T-helper 17 cell (primary cell): ENCODE results near the gene TMEM169. TPM values are rescaled to one million over a fixed set of nuclear protein-coding genes. Genes with fewer than 3 reads are reported as not detected.
A peak's percentile ranks its signal among the peaks of the same experiment; 100 is the strongest.

Experiments used
- ATAC-seq: fragments of 150-1000 bp; cut with Tn5 transposase; 2 replicates; pipeline ENCODE4 v1.10.0; 2021; ENCODE audit warnings: mild to moderate bottlenecking, moderate library complexity
- DNase-seq, 3 donors: peaks; one replicate each; pipeline versions ENCODE4 v3.0.0 to v3.0.0-alpha.2; 2020 to 2021
- H3K9me3 ChIP-seq: one replicate; pipeline ENCODE4 v1.7.0; 2013; ENCODE audit warnings: low read length, mild to moderate bottlenecking; ENCODE audit not compliant: control insufficient read depth, poor library complexity, severe bottlenecking
- H3K27ac Mint-ChIP-seq: one replicate; pipeline ENCODE4 v1.8.0; 2022; ENCODE audit warnings: mild to moderate bottlenecking, moderate library complexity, mixed read lengths
- H3K27me3 Mint-ChIP-seq: one replicate; pipeline ENCODE4 v1.8.0; 2022; ENCODE audit warnings: mixed read lengths
- H3K36me3 Mint-ChIP-seq: one replicate; pipeline ENCODE4 v1.8.0; 2022; ENCODE audit warnings: low read depth, mixed read lengths
- H3K4me1 Mint-ChIP-seq: one replicate; pipeline ENCODE4 v1.8.0; 2022; ENCODE audit warnings: mild to moderate bottlenecking, mixed read lengths
- H3K4me3 Mint-ChIP-seq: one replicate; pipeline ENCODE4 v1.8.0; 2022; ENCODE audit warnings: mild to moderate bottlenecking, moderate library complexity, mixed read lengths
- total RNA-seq, 4 donors: library from RNA in 2 of 4; stranded (reverse) in 2 of 4; gene quantifications; one replicate each; pipeline ENCODE4 v1.2.3 and lab custom pipeline; 2022 to 2026

TMEM169 gene, protein sequence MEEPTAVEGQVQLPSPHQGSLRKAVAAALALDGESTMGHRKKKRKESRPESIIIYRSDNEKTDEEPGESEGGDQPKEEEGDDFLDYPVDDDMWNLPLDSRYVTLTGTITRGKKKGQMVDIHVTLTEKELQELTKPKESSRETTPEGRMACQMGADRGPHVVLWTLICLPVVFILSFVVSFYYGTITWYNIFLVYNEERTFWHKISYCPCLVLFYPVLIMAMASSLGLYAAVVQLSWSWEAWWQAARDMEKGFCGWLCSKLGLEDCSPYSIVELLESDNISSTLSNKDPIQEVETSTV
- total RNA-seq: 1 to 10 TPM; 1.6 to 2.2 TPM
- 2.4 to 4.2 reads per million in 2 donors for total RNA-seq (lab: John Stamatoyannopoulos, UW)

GRCh38 chr2:216081487-216082116, at the start of gene TMEM169, which contains the start of gene PECR:
TMEM169 (plus strand) TSS chr2:216081919; CDS start chr2:216095964, 14,045 bp downstream.
PECR (minus strand) TSS chr2:216081809; CDS start chr2:216081741, 68 bp downstream.
- H3K4me3 Mint-ChIP-seq: peak within 1 kb of the TSS; percentile 99
- ATAC-seq (peak; percentile 90), DNase-seq (peak; percentile 44 to 72 (median 68))
- peaks cover 34% of the 10 kb centered on the region for H3K4me1 Mint-ChIP-seq
- no peaks in the 10 kb centered on the region for H3K9me3 ChIP-seq
- H3K27me3 Mint-ChIP-seq: no peaks in the 10 kb centered on the region
- H3K36me3 Mint-ChIP-seq: peaks cover 2% of the 10 kb centered on the region
- H3K27ac Mint-ChIP-seq: peak within 1 kb of the TSS; percentile 98

GRCh38 chr2:216031960-216032689, 49.6 kb upstream of the TMEM169 start:
- DNase-seq (no peak), ATAC-seq (no peak)
- Mint-ChIP-seq H3K27ac (peak overlapping the region; percentile 65), H3K4me3 (no peak overlapping the region), H3K27me3 (no peaks in the 10 kb centered on the region), H3K4me1 (peaks cover 12% of the 10 kb centered on the region), H3K36me3 (no peaks in the 10 kb centered on the region)
- no peaks in the 10 kb centered on the region for H3K9me3 ChIP-seq

DNA sequence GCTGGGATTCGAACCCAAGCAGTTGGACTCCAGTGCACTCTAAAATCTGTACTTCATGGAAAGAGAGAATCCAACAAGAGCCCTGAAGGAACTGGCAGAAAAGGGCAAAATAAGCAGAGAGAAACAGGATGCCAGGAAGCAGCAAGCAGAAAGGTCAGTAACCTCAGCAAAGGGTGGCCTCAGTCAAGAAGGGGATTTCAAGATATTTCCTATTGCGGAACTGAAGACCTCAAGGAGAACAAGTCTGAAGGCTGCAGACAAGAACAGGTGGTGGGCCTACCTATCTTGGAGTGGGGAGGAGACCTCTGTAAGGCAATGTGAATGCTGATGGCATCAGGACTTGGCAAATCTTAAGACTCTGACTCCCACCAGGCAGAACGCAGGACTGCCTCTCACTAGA, 48.3 kb upstream of the TMEM169 start:
- DNase-seq: no peak
- no peak for ATAC-seq
- Mint-ChIP-seq H3K27ac (no peak overlapping the region), H3K4me1 (peaks cover 12% of the 10 kb centered on the region), H3K27me3 (no peaks in the 10 kb centered on the region), H3K36me3 (no peaks in the 10 kb centered on the region), H3K4me3 (no peak overlapping the region)
- no peaks in the 10 kb centered on the region for H3K9me3 ChIP-seq

GRCh38 chr2:216034065-216034464, 47.7 kb upstream of the TMEM169 start:
- H3K27ac Mint-ChIP-seq: no peak overlapping the region

GRCh38 chr2:216039918-216040317, 41.8 kb upstream of the TMEM169 start:
- peaks cover 9% of the 10 kb centered on the region for H3K36me3 Mint-ChIP-seq
- H3K9me3 ChIP-seq: no peaks in the 10 kb centered on the region
- H3K27ac Mint-ChIP-seq: no peak overlapping the region
- H3K4me3 Mint-ChIP-seq: no peak overlapping the region
- no peaks in the 10 kb centered on the region for H3K27me3 Mint-ChIP-seq
- DNase-seq: no peak
- no peak for ATAC-seq
- H3K4me1 Mint-ChIP-seq: peaks cover 10% of the 10 kb centered on the region

More at GRCh38 chr2:216034065-216034464, 47.7 kb upstream of the TMEM169 start:
- Mint-ChIP-seq H3K4me3 (no peak overlapping the region), H3K4me1 (peaks cover 12% of the 10 kb centered on the region), H3K36me3 (no peaks in the 10 kb centered on the region), H3K27me3 (no peaks in the 10 kb centered on the region)
- no peaks in the 10 kb centered on the region for H3K9me3 ChIP-seq
- peak; percentile 90 for ATAC-seq
- peak; percentile 45 to 76 (median 50) for DNase-seq

- H3K27me3 Mint-ChIP-seq: no peaks in the 10 kb centered on the region
- no peaks in the 10 kb centered on the region for H3K9me3 ChIP-seq
- ATAC-seq (no peak), DNase-seq (no peak)
- peaks cover 9% of the 10 kb centered on the region for H3K36me3 Mint-ChIP-seq
- H3K4me1 Mint-ChIP-seq: peaks cover 6% of the 10 kb centered on the region
- no peak overlapping the region for H3K4me3 Mint-ChIP-seq
- no peak overlapping the region for H3K27ac Mint-ChIP-seq
Observed at GRCh38 chr2:216041438-216041837, 40.3 kb upstream of the TMEM169 start.

- DNase-seq: no peak
- no peaks in the 10 kb centered on the region for H3K9me3 ChIP-seq
- Mint-ChIP-seq H3K27ac (no peak overlapping the region), H3K4me3 (no peak overlapping the region), H3K36me3 (peaks cover 9% of the 10 kb centered on the region), H3K4me1 (peaks cover 6% of the 10 kb centered on the region), H3K27me3 (no peaks in the 10 kb centered on the region)
- no peak for ATAC-seq
Observed at GRCh38 chr2:216043949-216044348, 37.8 kb upstream of the TMEM169 start.

DNA sequence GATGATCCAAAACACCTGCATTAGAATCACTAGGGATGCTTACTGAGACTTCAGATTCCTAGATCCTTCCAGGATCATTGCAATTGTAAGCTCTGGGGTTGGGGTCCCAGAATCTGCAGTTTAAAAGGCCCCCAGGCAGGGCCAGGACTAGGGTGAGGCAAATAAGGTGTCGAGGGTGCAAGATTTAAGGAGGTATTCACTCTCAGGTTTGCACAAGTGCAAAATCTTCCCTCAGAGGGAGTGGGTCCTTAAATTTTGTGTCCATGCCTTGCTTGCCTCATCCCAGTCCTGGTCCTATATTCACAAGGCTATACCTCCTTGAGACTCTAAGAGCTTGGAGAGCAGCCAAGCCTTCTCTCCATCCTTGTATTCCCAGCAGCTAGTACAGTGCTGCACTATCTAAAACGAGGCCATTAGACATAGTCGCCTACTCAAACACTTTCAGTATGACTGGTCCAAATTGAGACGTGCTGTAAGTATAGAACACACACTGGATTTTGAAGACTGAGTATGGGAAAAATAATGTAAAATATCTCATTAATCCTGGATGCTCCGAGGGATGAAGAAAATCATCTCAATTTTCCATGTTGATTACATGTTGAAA, 36.7 kb upstream of the TMEM169 start:
- H3K27ac Mint-ChIP-seq: no peak overlapping the region
- H3K27me3 Mint-ChIP-seq: no peaks in the 10 kb centered on the region
- peaks cover 4% of the 10 kb centered on the region for H3K36me3 Mint-ChIP-seq
- no peak overlapping the region for H3K4me3 Mint-ChIP-seq
- H3K9me3 ChIP-seq: no peaks in the 10 kb centered on the region
- no peak for ATAC-seq
- H3K4me1 Mint-ChIP-seq: peaks cover 2% of the 10 kb centered on the region
- DNase-seq: no peak

DNA sequence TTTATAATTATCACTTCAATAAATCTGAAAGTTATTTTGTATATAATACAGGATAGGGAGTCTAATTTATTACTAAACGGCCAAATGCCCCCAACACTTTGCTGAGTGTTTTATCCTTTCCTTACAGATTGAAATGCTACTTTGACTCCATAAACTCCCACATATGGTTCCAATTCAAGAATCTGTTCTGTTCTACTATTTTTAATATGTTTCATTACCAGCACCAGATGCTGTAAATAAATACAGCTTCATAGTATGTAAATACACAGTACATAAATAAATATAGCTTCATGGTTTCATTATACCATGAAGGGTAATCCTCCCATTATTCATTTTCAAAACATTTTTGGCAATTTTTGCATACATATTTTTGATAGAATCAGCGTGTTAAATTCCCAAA, 34.3 kb upstream of the TMEM169 start:
- no peaks in the 10 kb centered on the region for H3K27me3 Mint-ChIP-seq
- H3K4me1 Mint-ChIP-seq: peaks cover 4% of the 10 kb centered on the region
- H3K9me3 ChIP-seq: no peaks in the 10 kb centered on the region
- H3K4me3 Mint-ChIP-seq: no peak overlapping the region
- no peak for ATAC-seq
- H3K27ac Mint-ChIP-seq: no peak overlapping the region
- peaks cover 4% of the 10 kb centered on the region for H3K36me3 Mint-ChIP-seq
- no peak for DNase-seq

GRCh38 chr2:216049452-216049851, 32.3 kb upstream of the TMEM169 start:
- no peaks in the 10 kb centered on the region for H3K36me3 Mint-ChIP-seq
- DNase-seq: no peak
- peaks cover 2% of the 10 kb centered on the region for H3K4me1 Mint-ChIP-seq
- no peak overlapping the region for H3K4me3 Mint-ChIP-seq
- peak overlapping the region; percentile 72 for H3K27ac Mint-ChIP-seq
- no peaks in the 10 kb centered on the region for H3K27me3 Mint-ChIP-seq
- no peaks in the 10 kb centered on the region for H3K9me3 ChIP-seq
- no peak for ATAC-seq

DNA sequence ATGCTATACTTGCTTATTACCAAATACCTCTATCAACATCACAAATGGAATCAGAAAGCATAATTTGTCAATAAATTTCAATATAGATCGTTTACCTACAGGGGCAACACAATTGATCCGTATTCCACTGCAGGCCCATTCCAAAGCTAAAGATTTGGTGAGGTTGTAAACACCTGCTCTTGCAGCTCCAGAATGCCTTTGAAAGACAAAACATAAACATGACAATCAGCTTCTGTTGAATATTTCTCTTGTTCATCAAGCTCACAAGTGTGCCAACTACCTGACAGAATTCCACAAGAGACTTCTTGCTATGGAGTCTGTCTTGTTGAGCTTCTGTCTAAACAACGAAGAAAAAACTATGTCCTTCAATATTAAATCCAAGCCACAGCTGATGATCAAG, 30.4 kb upstream of the TMEM169 start:
- no peaks in the 10 kb centered on the region for H3K9me3 ChIP-seq
- Mint-ChIP-seq H3K4me3 (no peak overlapping the region), H3K4me1 (peaks cover 6% of the 10 kb centered on the region), H3K36me3 (peaks cover 4% of the 10 kb centered on the region), H3K27me3 (no peaks in the 10 kb centered on the region), H3K27ac (no peak overlapping the region)
- ATAC-seq (no peak), DNase-seq (no peak)

- Mint-ChIP-seq H3K27ac (no peak overlapping the region), H3K4me1 (peaks cover 8% of the 10 kb centered on the region)
- ATAC-seq: no peak
Observed at GRCh38 chr2:216052420-216052819, 29.3 kb upstream of the TMEM169 start.

DNA sequence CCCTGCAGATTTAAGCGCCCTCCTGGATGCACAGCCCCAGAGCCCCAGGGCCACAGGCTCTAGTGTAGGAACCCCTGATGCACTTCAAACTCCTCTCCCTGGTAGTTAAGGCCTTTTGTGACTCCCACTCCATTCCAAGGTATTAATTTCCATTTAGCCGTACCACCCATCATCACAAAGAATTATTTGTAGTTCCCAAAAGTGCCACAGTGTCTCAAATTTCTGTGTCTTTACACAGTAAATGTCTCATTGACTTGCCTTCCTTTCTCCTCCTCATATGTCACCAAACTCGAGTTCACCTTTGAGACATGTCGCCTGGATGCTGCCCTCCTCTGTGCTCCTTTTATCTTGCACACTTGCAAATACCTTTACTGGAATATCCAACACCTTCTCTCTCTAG, 26.0 kb upstream of the TMEM169 start:
- DNase-seq (no peak), ATAC-seq (no peak)
- Mint-ChIP-seq H3K36me3 (peaks cover 4% of the 10 kb centered on the region), H3K27me3 (no peaks in the 10 kb centered on the region), H3K27ac (peak overlapping the region; percentile 89), H3K4me3 (no peak overlapping the region), H3K4me1 (peaks cover 13% of the 10 kb centered on the region)
- no peaks in the 10 kb centered on the region for H3K9me3 ChIP-seq

More at GRCh38 chr2:216052420-216052819, 29.3 kb upstream of the TMEM169 start:
- no peak overlapping the region for H3K4me3 Mint-ChIP-seq
- H3K36me3 Mint-ChIP-seq: peaks cover 4% of the 10 kb centered on the region
- no peak for DNase-seq
- H3K27me3 Mint-ChIP-seq: no peaks in the 10 kb centered on the region
- no peaks in the 10 kb centered on the region for H3K9me3 ChIP-seq
